ENCODE results near the gene DSCAML1.

The DSCAML1 gene

DNA sequence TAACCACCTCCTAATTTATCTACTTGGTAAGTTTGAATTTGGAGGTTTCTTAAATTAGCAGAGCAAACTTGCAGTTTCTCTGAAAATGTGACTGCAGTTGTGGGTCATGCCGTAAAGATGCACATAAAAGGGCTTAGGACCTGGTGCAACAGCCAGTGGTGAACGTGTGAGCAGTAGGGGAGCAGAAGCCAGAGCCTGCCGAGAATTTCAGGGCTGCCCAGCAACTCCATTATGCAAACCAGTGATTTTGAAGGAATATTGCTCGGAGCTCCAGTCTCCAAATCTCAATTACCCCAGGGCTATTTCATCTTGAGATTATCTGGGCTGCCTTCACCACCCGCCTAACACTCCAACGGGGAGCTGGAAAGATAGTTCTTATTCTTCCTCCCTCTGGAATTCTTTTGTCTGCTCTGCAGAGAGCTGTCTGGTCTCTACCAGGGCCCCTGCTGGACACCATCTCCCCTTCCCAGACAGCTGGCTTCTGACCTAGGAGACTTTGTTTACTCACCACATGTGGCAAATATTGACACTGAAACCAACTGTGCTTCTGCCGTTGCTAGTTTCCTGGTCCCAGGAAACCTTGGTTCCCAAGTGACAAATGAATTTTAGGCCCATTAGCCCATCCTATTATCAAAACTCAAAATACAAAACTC, 93.9 kb downstream of the DSCAML1 start:
- FAIRE-seq (no peak), DNase-seq (ENCODE audit: insufficient read length, low spot score) (no peak)

DNA sequence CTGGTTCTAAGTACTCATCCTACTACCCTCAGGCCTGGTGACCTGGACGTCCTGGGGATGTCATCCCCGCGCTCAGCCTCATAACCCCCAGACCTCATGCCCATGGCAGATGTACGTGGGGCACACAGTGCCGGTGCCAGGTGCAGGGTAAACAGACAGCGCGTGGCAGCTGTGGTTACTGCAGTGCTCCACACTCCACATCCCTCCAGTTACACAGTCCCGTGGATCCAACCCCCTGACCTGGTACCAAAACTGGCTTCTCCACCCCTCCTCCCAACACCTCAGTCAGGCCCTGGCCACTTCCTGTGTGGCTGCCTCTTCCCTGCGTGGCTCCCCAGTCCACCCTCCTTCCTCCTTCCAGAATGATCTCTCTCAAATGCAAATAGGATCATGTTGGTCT, 95.2 kb downstream of the DSCAML1 start:
- no peak for FAIRE-seq
- TF ChIP-seq, protein P1, sequence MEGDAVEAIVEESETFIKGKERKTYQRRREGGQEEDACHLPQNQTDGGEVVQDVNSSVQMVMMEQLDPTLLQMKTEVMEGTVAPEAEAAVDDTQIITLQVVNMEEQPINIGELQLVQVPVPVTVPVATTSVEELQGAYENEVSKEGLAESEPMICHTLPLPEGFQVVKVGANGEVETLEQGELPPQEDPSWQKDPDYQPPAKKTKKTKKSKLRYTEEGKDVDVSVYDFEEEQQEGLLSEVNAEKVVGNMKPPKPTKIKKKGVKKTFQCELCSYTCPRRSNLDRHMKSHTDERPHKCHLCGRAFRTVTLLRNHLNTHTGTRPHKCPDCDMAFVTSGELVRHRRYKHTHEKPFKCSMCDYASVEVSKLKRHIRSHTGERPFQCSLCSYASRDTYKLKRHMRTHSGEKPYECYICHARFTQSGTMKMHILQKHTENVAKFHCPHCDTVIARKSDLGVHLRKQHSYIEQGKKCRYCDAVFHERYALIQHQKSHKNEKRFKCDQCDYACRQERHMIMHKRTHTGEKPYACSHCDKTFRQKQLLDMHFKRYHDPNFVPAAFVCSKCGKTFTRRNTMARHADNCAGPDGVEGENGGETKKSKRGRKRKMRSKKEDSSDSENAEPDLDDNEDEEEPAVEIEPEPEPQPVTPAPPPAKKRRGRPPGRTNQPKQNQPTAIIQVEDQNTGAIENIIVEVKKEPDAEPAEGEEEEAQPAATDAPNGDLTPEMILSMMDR (IDR thresholded peaks at IDR 0.05; ENCODE audit: insufficient read depth, missing control alignments): no peak
- no peak for DNase-seq (ENCODE audit: insufficient read length, low spot score)

More for the DNA sequence above, 93.9 kb downstream of the DSCAML1 start:
- TF ChIP-seq, protein P1 (IDR thresholded peaks at IDR 0.05; ENCODE audit: insufficient read depth, missing control alignments): no peak

DNA sequence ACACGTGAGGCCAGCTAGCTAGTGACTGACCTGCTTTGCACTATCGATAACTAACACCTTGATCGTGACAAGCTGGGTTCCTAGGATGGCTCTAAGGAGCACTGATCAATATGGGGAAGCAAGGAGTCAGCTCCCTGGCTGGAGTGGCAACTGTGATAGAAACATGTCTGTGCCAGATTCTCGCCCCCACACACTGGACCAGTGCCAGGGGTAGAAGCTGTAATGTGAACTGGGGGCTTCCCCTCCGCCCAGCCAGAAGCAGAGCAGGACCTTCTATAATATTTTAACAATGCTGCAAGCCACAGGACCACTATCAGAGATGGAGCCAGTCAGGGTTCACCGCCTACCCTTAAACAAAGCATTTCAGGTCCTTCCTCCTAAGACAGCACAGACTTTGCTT, 96.5 kb downstream of the DSCAML1 start:
- TF ChIP-seq, protein P1 (IDR thresholded peaks at IDR 0.05; ENCODE audit: insufficient read depth, missing control alignments): no peak
- FAIRE-seq (no peak), DNase-seq (ENCODE audit: insufficient read length, low spot score) (no peak)

DNA sequence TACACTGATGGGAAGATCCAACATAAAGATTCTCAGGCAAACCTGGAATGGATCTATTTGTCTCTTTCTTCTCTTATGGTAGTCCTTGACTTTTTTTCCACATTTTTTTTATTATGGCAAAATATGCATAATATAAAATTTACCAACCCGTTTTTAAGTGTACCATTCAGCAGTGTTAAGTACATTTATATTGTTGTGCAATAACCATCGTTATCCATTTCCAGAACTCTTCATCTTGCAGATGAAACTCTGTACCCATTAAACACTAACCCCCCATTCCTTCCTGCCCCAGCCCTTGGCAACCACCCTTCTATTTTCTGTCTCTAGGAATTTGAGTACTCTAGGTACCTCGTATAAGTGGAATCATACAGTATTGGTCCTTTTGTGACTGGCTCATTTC, 99.7 kb downstream of the DSCAML1 start:
- FAIRE-seq (no peak), DNase-seq (ENCODE audit: insufficient read length, low spot score) (no peak)
- TF ChIP-seq, protein P1 (IDR thresholded peaks at IDR 0.05; ENCODE audit: insufficient read depth, missing control alignments): no peak

DNA sequence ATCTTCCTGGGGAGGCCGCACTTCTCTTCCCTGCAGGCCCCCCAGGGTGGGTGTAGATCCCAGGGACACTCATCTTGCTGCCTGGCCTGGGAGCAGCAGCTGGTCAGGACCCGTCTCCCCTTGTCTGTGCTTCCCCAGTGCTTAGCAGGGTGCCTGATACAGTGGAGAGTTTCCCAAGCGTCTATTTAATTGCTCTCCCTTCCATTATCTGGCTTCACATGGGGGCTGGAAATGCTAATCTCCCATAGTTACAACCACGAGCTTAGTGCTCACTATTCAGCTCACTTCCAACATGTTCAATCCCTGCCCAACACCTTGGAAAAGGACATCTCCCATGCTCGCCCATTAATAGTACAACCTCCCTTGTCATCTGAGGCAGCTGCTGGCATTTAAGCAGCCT, 100.5 kb downstream of the DSCAML1 start:
- DNase-seq (ENCODE audit: insufficient read length, low spot score) (no peak), FAIRE-seq (no peak)
- TF ChIP-seq, protein P1 (IDR thresholded peaks at IDR 0.05; ENCODE audit: insufficient read depth, missing control alignments): no peak

DNA sequence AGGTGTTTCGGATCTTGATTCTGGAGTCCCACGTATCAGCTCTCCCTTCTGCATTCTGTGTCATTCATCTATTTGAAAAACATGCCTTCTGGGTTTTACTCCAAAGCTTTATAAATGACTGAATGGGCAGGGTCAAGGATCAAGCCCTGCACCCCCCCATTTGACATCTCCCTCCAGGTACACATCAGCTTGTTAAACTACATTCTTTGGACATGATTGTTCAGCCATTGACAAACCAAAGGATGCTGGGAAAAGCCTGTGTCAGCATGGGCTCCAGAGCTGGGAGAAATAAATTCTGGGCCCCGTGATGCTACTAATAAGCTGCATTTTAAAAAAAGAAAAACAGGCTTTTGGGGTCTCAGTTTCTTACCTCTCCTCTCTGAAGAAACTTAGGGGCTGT, 103.7 kb downstream of the DSCAML1 start:
- DNase-seq (ENCODE audit: insufficient read length, low spot score): no peak
- TF ChIP-seq, protein P1 (IDR thresholded peaks at IDR 0.05; ENCODE audit: insufficient read depth, missing control alignments): no peak
- no peak for FAIRE-seq

DNA sequence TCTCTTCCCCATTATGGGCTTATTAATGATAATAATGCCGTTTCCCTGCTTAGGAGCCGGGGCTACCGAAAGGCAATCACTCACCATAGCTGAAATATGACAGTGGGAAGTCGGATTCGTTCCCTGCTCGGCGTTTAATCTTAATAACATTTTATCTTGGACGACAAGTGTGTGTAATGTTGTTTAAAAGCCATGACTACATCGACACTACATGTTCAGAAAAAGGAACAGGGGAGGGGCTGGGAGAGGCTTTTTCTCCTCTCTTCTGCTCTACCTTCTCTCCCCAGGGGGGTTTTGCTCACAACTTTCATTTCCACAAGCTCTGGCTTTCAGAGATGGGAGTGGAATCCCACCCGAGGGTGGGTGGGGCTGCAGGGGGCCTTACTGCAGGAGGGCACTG, 105.5 kb downstream of the DSCAML1 start:
- DNase-seq (ENCODE audit: insufficient read length, low spot score) (no peak), FAIRE-seq (no peak)
- TF ChIP-seq, protein P1 (IDR thresholded peaks at IDR 0.05; ENCODE audit: insufficient read depth, missing control alignments): no peak

Measured in D721Med (cell line).